Activated CD8-positive, alpha-beta memory T cell treated with anti-CD3 and anti-CD28 coated beads, Interleukin-2, amount 50 U/mL, for 1 hour (primary cell): ENCODE results near the gene AKAP8.
"Not testable (repeated sequence)": the region's sequence is repeated elsewhere in the genome, so short reads cannot be mapped to it uniquely, and the experiment has no call there.

Experiments used
- DNase-seq: peaks from one replicate; pipeline ENCODE4 v3.0.0-alpha.2; 2020; ENCODE audit errors: extremely low read depth

Gene AKAP8

GRCh38 chr19:15379083-15379998 lies at the start of gene AKAP8:
Gene AKAP8, minus strand, starts transcription at chr19:15379787. Its CDS starts 56 bp downstream, at chr19:15379731.
- peak; percentile 96 for DNase-seq

- no peak for DNase-seq
Observed at GRCh38 chr19:15427991-15428471, 48.4 kb upstream of the AKAP8 start.

GRCh38 chr19:15427350-15427700 lies 47.7 kb upstream of the AKAP8 start:
- DNase-seq, result no peak

- DNase-seq, result no peak
Observed at GRCh38 chr19:15426485-15427349, 47.1 kb upstream of the AKAP8 start.

- DNase-seq, result no peak
Observed at GRCh38 chr19:15425321-15425950, 45.8 kb upstream of the AKAP8 start.

- DNase-seq, result no peak
Observed at GRCh38 chr19:15424692-15425272, 45.2 kb upstream of the AKAP8 start.

GRCh38 chr19:15424121-15424520 lies 44.5 kb upstream of the AKAP8 start:
- no peak for DNase-seq

GRCh38 chr19:15423130-15423529 lies 43.5 kb upstream of the AKAP8 start:
- DNase-seq, result no peak

- DNase-seq, result no peak
Observed at GRCh38 chr19:15422296-15423075, 42.9 kb upstream of the AKAP8 start.

GRCh38 chr19:15421721-15422260 lies 42.2 kb upstream of the AKAP8 start:
- no peak for DNase-seq

GRCh38 chr19:15421136-15421695 lies 41.6 kb upstream of the AKAP8 start:
- no peak for DNase-seq

- no peak for DNase-seq
Observed at GRCh38 chr19:15419413-15420025, 39.9 kb upstream of the AKAP8 start.

GRCh38 chr19:15418579-15419412 lies 39.2 kb upstream of the AKAP8 start, which contains the start of gene AKAP8L:
Gene AKAP8L, minus strand, starts transcription at chr19:15418988. Its CDS starts 65 bp downstream, at chr19:15418923.
- peak; percentile 99 for DNase-seq

- DNase-seq, result no peak
Observed at GRCh38 chr19:15418231-15418578, 38.6 kb upstream of the AKAP8 start.

- DNase-seq, result no peak
Observed at GRCh38 chr19:15417699-15418098, 38.1 kb upstream of the AKAP8 start.

GRCh38 chr19:15412832-15413231 lies 33.2 kb upstream of the AKAP8 start:
- DNase-seq, result no peak

- DNase-seq, result not testable (repeated sequence)
Observed at GRCh38 chr19:15411351-15411750, 31.8 kb upstream of the AKAP8 start.

- DNase-seq, result no peak
Observed at GRCh38 chr19:15404780-15405211, 25.2 kb upstream of the AKAP8 start.
